ENCODE results near the gene B4GALNT2.
"Not testable (repeated sequence)": the region's sequence is repeated elsewhere in the genome, so short reads cannot be mapped to it uniquely, and the experiment has no call there.

B4GALNT2 gene

GRCh38 chr17:49180998-49181635, 48.5 kb downstream of the B4GALNT2 start:
- no peak for DNase-seq

GRCh38 chr17:49183341-49183740, 50.8 kb downstream of the B4GALNT2 start:
- DNase-seq = no peak

GRCh38 chr17:49183801-49184200, 51.2 kb downstream of the B4GALNT2 start:
- no peak for DNase-seq

- DNase-seq = not testable (repeated sequence)
Measured at GRCh38 chr17:49184522-49184921, 52.0 kb downstream of the B4GALNT2 start.

GRCh38 chr17:49185381-49185780, 52.8 kb downstream of the B4GALNT2 start:
- DNase-seq = not testable (repeated sequence)

GRCh38 chr17:49187301-49187700, 54.7 kb downstream of the B4GALNT2 start:
- DNase-seq = no peak

- DNase-seq = no peak
Measured at GRCh38 chr17:49190932-49191331, 58.4 kb downstream of the B4GALNT2 start.

GRCh38 chr17:49191409-49191916, 58.9 kb downstream of the B4GALNT2 start:
- DNase-seq = no peak

GRCh38 chr17:49191917-49192741, 59.6 kb downstream of the B4GALNT2 start:
- DNase-seq = peak; percentile 71 to 99 (median 90)

GRCh38 chr17:49193513-49194296, 61.1 kb downstream of the B4GALNT2 start:
- peak in 49 of 56 donors; percentile 9 to 88 (median 56) for DNase-seq

- DNase-seq = no peak
Measured at GRCh38 chr17:49194297-49194607, 61.7 kb downstream of the B4GALNT2 start.

GRCh38 chr17:49195751-49196150, 63.2 kb downstream of the B4GALNT2 start:
- DNase-seq = no peak

- no peak for DNase-seq
Measured at GRCh38 chr17:49196520-49196919, 64.0 kb downstream of the B4GALNT2 start.

GRCh38 chr17:49197346-49197998, 64.9 kb downstream of the B4GALNT2 start:
- DNase-seq = no peak

- no peak for DNase-seq
Measured at GRCh38 chr17:49198211-49198610, 65.6 kb downstream of the B4GALNT2 start.

- no peak for DNase-seq
Measured at GRCh38 chr17:49200423-49201083, 68.0 kb downstream of the B4GALNT2 start.

- no peak for DNase-seq
Measured at GRCh38 chr17:49201481-49201927, 68.9 kb downstream of the B4GALNT2 start.

- DNase-seq = no peak
Measured at GRCh38 chr17:49203796-49204195, 71.2 kb downstream of the B4GALNT2 start.

GRCh38 chr17:49204516-49204915, 71.9 kb downstream of the B4GALNT2 start:
- no peak for DNase-seq

- no peak for DNase-seq
Measured at GRCh38 chr17:49209061-49209571, 76.5 kb downstream of the B4GALNT2 start.

Data from amygdala (tissue), 56 donors.